H9 (cell line): ENCODE measurements around the gene LETM1. TPM values are rescaled to one million over a fixed set of nuclear protein-coding genes. Genes with fewer than 3 reads are reported as not detected.

Experiments
- DNase-seq: peaks from one replicate; pipeline ENCODE4 v3.0.0-alpha.2; 2017
- H2AFZ ChIP-seq: one replicate; pipeline ENCODE4 v1.6.1; 2013; ENCODE audit warnings: mild to moderate bottlenecking, low read length, control low read depth, moderate library complexity
- H2AK5ac ChIP-seq: 2 replicates; pipeline ENCODE4 v1.6.1; 2013; ENCODE audit warnings: low read length, control low read depth, mixed read lengths; ENCODE audit not compliant: insufficient read length
- H2BK120ac ChIP-seq: one replicate; pipeline ENCODE4 v1.6.1; 2013; ENCODE audit warnings: low read depth, mild to moderate bottlenecking, low read length, control low read depth, inconsistent platforms; ENCODE audit not compliant: poor library complexity, severe bottlenecking
- H2BK12ac ChIP-seq: 2 replicates; pipeline ENCODE4 v1.6.1; 2013; ENCODE audit warnings: low read length, control low read depth, mixed read lengths, low read depth; ENCODE audit not compliant: insufficient read length
- H2BK15ac ChIP-seq: 2 replicates; pipeline ENCODE4 v1.6.1; 2013; ENCODE audit warnings: low read depth, low read length, control low read depth
- H2BK20ac ChIP-seq: one replicate; pipeline ENCODE4 v1.6.1; 2013; ENCODE audit warnings: low read depth, mild to moderate bottlenecking, low read length, control low read depth, inconsistent platforms; ENCODE audit not compliant: poor library complexity, severe bottlenecking
- H2BK5ac ChIP-seq: 2 replicates; pipeline ENCODE4 v1.6.1; 2013; ENCODE audit warnings: low read length, control low read depth, mixed read lengths; ENCODE audit not compliant: insufficient read length
- H3K14ac ChIP-seq: 2 replicates; pipeline ENCODE4 v1.6.1; 2013; ENCODE audit warnings: low read length, control low read depth; ENCODE audit not compliant: insufficient read depth
- H3K18ac ChIP-seq: 2 replicates; pipeline ENCODE4 v1.6.1; 2013; ENCODE audit warnings: low read depth, mild to moderate bottlenecking, mixed read lengths, low read length, control low read depth; ENCODE audit not compliant: insufficient read length
- H3K23ac ChIP-seq: 2 replicates; pipeline ENCODE4 v1.6.1; 2013; ENCODE audit warnings: low read length, control low read depth, mixed read lengths, low read depth; ENCODE audit not compliant: insufficient read length
- H3K23me2 ChIP-seq: 2 replicates; pipeline ENCODE4 v1.6.1; 2013; ENCODE audit warnings: low read depth, mild to moderate bottlenecking, mixed read lengths, low read length, control low read depth; ENCODE audit not compliant: insufficient read length, poor library complexity, severe bottlenecking
- H3K27ac ChIP-seq: 2 replicates; pipeline ENCODE4 v1.5.1; 2013; ENCODE audit warnings: low read length, control low read depth, mixed read lengths, low read depth; ENCODE audit not compliant: insufficient read length
- H3K27me3 ChIP-seq: 2 replicates; pipeline ENCODE4 v1.6.1; 2013; ENCODE audit warnings: low read length, control low read depth, inconsistent platforms; ENCODE audit not compliant: insufficient read depth
- H3K4ac ChIP-seq: 2 replicates; pipeline ENCODE4 v1.6.1; 2013; ENCODE audit warnings: low read depth, mild to moderate bottlenecking, control low read depth, inconsistent platforms, low read length, moderate library complexity
- H3K4me1 ChIP-seq: 2 replicates; pipeline ENCODE4 v1.6.1; 2013; ENCODE audit warnings: low read length, control low read depth, inconsistent platforms; ENCODE audit not compliant: insufficient read depth
- H3K4me2 ChIP-seq: 2 replicates; pipeline ENCODE4 v1.6.1; 2013; ENCODE audit warnings: low read length, control low read depth, mixed read lengths; ENCODE audit not compliant: insufficient read length, insufficient read depth
- H3K56ac ChIP-seq: 2 replicates; pipeline ENCODE4 v1.6.1; 2013; ENCODE audit warnings: low read depth, mild to moderate bottlenecking, mixed read lengths, low read length, control low read depth; ENCODE audit not compliant: insufficient read length
- H3K79me1 ChIP-seq: 2 replicates; pipeline ENCODE4 v1.6.1; 2013; ENCODE audit warnings: low read depth, mild to moderate bottlenecking, moderate library complexity, low read length, control low read depth, inconsistent platforms; ENCODE audit not compliant: insufficient read depth, poor library complexity, severe bottlenecking
- H3K79me2 ChIP-seq: 2 replicates; pipeline ENCODE4 v1.6.1; 2013; ENCODE audit warnings: low read length, control low read depth, inconsistent platforms; ENCODE audit not compliant: insufficient read depth
- H3K9ac ChIP-seq: 2 replicates; pipeline ENCODE4 v1.6.1; 2013; ENCODE audit warnings: low read length, control low read depth, mixed read lengths; ENCODE audit not compliant: insufficient read length; ENCODE audit errors: extremely low read depth
- H3K9me3 ChIP-seq: one replicate; pipeline ENCODE4 v1.6.1; 2013; ENCODE audit warnings: low read depth, low read length, inconsistent platforms; ENCODE audit not compliant: control insufficient read depth
- H3T11ph ChIP-seq: one replicate; pipeline ENCODE4 v1.6.1; 2013; ENCODE audit warnings: mild to moderate bottlenecking, low read length, control low read depth, inconsistent platforms
- H4K20me1 ChIP-seq: one replicate; pipeline ENCODE4 v1.6.1; 2013; ENCODE audit not compliant: control insufficient read depth, insufficient read length, insufficient read depth
- H4K5ac ChIP-seq: 2 replicates; pipeline ENCODE4 v1.6.1; 2013; ENCODE audit warnings: low read depth, mild to moderate bottlenecking, mixed read lengths, low read length, control low read depth; ENCODE audit not compliant: insufficient read length
- H4K8ac ChIP-seq: replicated peaks from 2 replicates; pipeline ENCODE4 v1.6.1; 2013; ENCODE audit warnings: low read length, control low read depth, mixed read lengths, low read depth; ENCODE audit not compliant: insufficient read length
- H4K91ac ChIP-seq: 2 replicates; pipeline ENCODE4 v1.6.1; 2013; ENCODE audit warnings: low read depth, mild to moderate bottlenecking, moderate library complexity, mixed read lengths, low read length, control low read depth; ENCODE audit not compliant: insufficient read length
- H3K27ac Mint-ChIP-seq, 3 experiments: 2 replicates in 2 of 3; 3 replicates in 1 of 3; pipeline ENCODE4 v1.8.0; 2020 to 2021; ENCODE audit warnings: mixed read lengths in 3 of 3, mild to moderate bottlenecking in 1 of 3, moderate library complexity in 1 of 3
- H3K27me3 Mint-ChIP-seq: 2 replicates; pipeline ENCODE4 v1.8.0; 2021; ENCODE audit warnings: low read depth, mild to moderate bottlenecking, moderate library complexity, mixed read lengths
- H3K36me3 Mint-ChIP-seq, 3 experiments: 2 replicates in 2 of 3; 3 replicates in 1 of 3; pipeline ENCODE4 v1.8.0; 2020 to 2021; ENCODE audit warnings: low read depth in 3 of 3, mixed read lengths in 3 of 3; ENCODE audit not compliant: insufficient read depth in 1 of 3
- H3K4me1 Mint-ChIP-seq, 2 experiments: 2 replicates each; pipeline ENCODE4 v1.8.0; 2020; ENCODE audit warnings: mixed read lengths in 2 of 2
- H3K4me3 Mint-ChIP-seq, 2 experiments: 2 replicates in 1 of 2; 3 replicates in 1 of 2; pipeline ENCODE4 v1.8.0; 2020 to 2021; ENCODE audit warnings: mild to moderate bottlenecking in 2 of 2, mixed read lengths in 2 of 2, moderate library complexity in 1 of 2
- H3K9me3 Mint-ChIP-seq, 2 experiments: 2 replicates in 1 of 2; 3 replicates in 1 of 2; pipeline ENCODE4 v1.8.0; 2020; ENCODE audit warnings: mild to moderate bottlenecking in 2 of 2, mixed read lengths in 2 of 2, moderate library complexity in 1 of 2
- WGBS: extraction: QIAGEN DNeasy Blood & Tissue Kit; methylation state at CpG from one replicate; pipeline ENCODE4 v1.1.7; 2013; ENCODE audit warnings: missing lambda C conversion rate, low lambda C conversion rate, mixed read lengths; ENCODE audit not compliant: insufficient read length; ENCODE audit errors: extremely low coverage; 5-methylcytosine and 5-hydroxymethylcytosine counted together
- total RNA-seq: library from RNA; stranded (reverse); gene quantifications from 2 replicates; pipeline ENCODE4 v1.2.1, GENCODE V29; 2021
- TF ChIP-seq, protein P1 (sequence below): fragments of 200-600 bp; sonication (generic); conservative IDR thresholded peaks from 3 replicates; pipeline ENCODE4 v1.8.0; 2021; ENCODE audit warnings: antibody characterized with exemption, mild to moderate bottlenecking

LETM1 gene
- total RNA-seq, 1 experiment from 2014 or later = 43.4 TPM

DNA sequence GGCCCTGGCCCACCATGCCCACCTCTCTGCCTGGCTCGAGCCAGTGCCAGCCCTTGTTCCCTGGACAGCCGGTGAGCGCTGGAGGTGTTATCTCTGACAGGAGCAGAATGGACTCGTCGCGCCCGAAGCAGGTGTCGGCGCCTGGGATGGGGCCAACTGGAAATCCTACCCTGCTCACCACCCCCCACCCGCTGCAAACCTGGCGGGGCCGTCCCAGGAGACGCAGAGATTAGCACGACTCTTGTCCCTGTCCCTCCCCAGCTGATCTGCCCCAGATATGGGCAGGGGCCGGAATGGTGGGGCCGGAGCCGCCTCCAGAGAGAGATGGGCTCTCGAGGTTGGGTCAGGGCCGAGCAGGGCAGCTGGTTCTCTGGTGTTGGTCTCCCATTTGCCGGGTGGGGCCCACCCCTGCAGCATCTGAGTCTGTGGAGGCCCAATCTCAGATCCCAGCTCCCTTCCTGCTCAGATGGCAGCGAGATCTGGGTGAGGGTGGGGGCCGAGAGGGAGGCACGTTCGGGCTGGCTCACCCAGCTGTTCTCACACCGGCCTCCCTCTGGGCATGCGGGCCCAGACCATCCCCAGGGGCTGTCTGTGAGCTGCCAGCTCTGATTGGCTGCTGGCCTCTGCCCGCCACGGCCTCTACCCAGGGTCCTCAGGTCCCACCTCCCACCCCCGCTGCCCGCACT lies 83.0 kb downstream of the LETM1 start:
- H3K56ac ChIP-seq = no peak overlapping the region
- H4K91ac ChIP-seq = no peak overlapping the region
- no peaks in the 10 kb centered on the region for H3K9me3 Mint-ChIP-seq
- H3K4ac ChIP-seq = no peak overlapping the region
- peaks cover 6% of the 10 kb centered on the region for H3K27me3 Mint-ChIP-seq
- H2AFZ ChIP-seq = no peak overlapping the region
- no peak for DNase-seq
- TF ChIP-seq, protein P1, sequence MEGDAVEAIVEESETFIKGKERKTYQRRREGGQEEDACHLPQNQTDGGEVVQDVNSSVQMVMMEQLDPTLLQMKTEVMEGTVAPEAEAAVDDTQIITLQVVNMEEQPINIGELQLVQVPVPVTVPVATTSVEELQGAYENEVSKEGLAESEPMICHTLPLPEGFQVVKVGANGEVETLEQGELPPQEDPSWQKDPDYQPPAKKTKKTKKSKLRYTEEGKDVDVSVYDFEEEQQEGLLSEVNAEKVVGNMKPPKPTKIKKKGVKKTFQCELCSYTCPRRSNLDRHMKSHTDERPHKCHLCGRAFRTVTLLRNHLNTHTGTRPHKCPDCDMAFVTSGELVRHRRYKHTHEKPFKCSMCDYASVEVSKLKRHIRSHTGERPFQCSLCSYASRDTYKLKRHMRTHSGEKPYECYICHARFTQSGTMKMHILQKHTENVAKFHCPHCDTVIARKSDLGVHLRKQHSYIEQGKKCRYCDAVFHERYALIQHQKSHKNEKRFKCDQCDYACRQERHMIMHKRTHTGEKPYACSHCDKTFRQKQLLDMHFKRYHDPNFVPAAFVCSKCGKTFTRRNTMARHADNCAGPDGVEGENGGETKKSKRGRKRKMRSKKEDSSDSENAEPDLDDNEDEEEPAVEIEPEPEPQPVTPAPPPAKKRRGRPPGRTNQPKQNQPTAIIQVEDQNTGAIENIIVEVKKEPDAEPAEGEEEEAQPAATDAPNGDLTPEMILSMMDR = no peak
- H3K23me2 ChIP-seq = peaks cover 2% of the 10 kb centered on the region
- no peak overlapping the region for H2BK20ac ChIP-seq
- H4K8ac ChIP-seq = no peak overlapping the region
- H3K9me3 ChIP-seq = no peaks in the 10 kb centered on the region
- no peak overlapping the region for H3K27ac Mint-ChIP-seq
- H3K18ac ChIP-seq = no peak overlapping the region
- H4K5ac ChIP-seq = no peak overlapping the region
- H3K14ac ChIP-seq = no peak overlapping the region; the same call in 1 of the 2 replicates
- no peaks in the 10 kb centered on the region for H3K36me3 Mint-ChIP-seq
- no peak overlapping the region for H2BK12ac ChIP-seq
- peaks cover 22 to 41% of the 10 kb centered on the region in 2 experiments for H3K4me1 Mint-ChIP-seq
- H2BK5ac ChIP-seq = no peak overlapping the region
- no peak overlapping the region for H2BK15ac ChIP-seq
- no peak overlapping the region for H3K9ac ChIP-seq
- H3T11ph ChIP-seq = no peak overlapping the region
- no peak overlapping the region for H2BK120ac ChIP-seq
- no peaks in the 10 kb centered on the region for H4K20me1 ChIP-seq
- H3K4me3 Mint-ChIP-seq = no peak overlapping the region
- no peak overlapping the region for H3K27ac ChIP-seq
- no peaks in the 10 kb centered on the region for H3K79me1 ChIP-seq
- H2AK5ac ChIP-seq = no peak overlapping the region
- H3K4me2 ChIP-seq = no peak overlapping the region
- no peaks in the 10 kb centered on the region for H3K27me3 ChIP-seq
- WGBS = no CpG with 5 or more reads among the region's 30 CpGs
- no peaks in the 10 kb centered on the region for H3K79me2 ChIP-seq
- no peak overlapping the region for H3K23ac ChIP-seq
- H3K4me1 ChIP-seq = peaks cover 2% of the 10 kb centered on the region; the same call in 1 of the 2 replicates
